HepG2 (cell line): ENCODE results near the gene KIAA2012. TPM values are rescaled to one million over a fixed set of nuclear protein-coding genes. Genes with fewer than 3 reads are reported as not detected.
A peak's percentile ranks its signal among the peaks of the same experiment; 100 is the strongest.

Experiments used
- ATF4 ChIP-seq, 2 experiments: fragments of 450-650 bp in 1 of 2; sonication (generic) in 1 of 2; formaldehyde crosslinking; IDR thresholded peaks; 2 replicates each; pipeline versions ENCODE4 v1.5.0 to v1.8.0; 2020 to 2022; ENCODE audit warnings: mild to moderate bottlenecking in 1 of 2, missing genetic modification reagents in 1 of 2
- GTF3A ChIP-seq: sonication (generic); formaldehyde crosslinking; conservative IDR thresholded peaks from 2 replicates; pipeline ENCODE4 v1.4.0; 2020; ENCODE audit warnings: mild to moderate bottlenecking, missing genetic modification reagents
- MED1 ChIP-seq: sonication (generic); formaldehyde crosslinking; IDR thresholded peaks from 2 replicates; pipeline ENCODE4 v1.4.0; 2020; ENCODE audit warnings: missing genetic modification reagents
- PHF8 ChIP-seq: sonication (generic); formaldehyde crosslinking; IDR thresholded peaks from 2 replicates; pipeline ENCODE4 v1.5.0; 2020; ENCODE audit warnings: missing genetic modification reagents
- POLR2A ChIP-seq, 2 experiments: IDR thresholded peaks; 2 replicates each; pipeline ENCODE4 v1.6.1; 2011; ENCODE audit warnings: low read depth in 2 of 2, low read length in 2 of 2, mild to moderate bottlenecking in 1 of 2, moderate library complexity in 1 of 2; ENCODE audit not compliant: insufficient read depth in 1 of 2
- RCOR2 ChIP-seq: IDR thresholded peaks from 2 replicates; pipeline ENCODE4 v1.6.1; 2016; ENCODE audit warnings: missing biosample characterization, missing genetic modification reagents
- SATB2 ChIP-seq: sonication (generic); formaldehyde crosslinking; IDR thresholded peaks from 2 replicates; pipeline ENCODE4 v1.5.0; 2020; ENCODE audit warnings: missing genetic modification reagents
- SP1 ChIP-seq, 2 experiments: fragments of 450-650 bp in 1 of 2; sonication (generic) in 1 of 2; formaldehyde crosslinking in 1 of 2; IDR thresholded peaks; 2 replicates each; pipeline versions ENCODE4 v1.4.0 to v1.6.1; 2016 to 2020; ENCODE audit warnings: missing genetic modification reagents in 1 of 2
- SRSF4 ChIP-seq: fragments of 200-400 bp; formaldehyde crosslinking; IDR thresholded peaks from one replicate; pipeline ENCODE4 v1.6.1; 2018; ENCODE audit warnings: mild to moderate bottlenecking, low read depth, low read length, moderate library complexity; ENCODE audit not compliant: poor library complexity, severe bottlenecking
- TRIM24 ChIP-seq: sonication (generic); formaldehyde crosslinking; IDR thresholded peaks from 2 replicates; pipeline ENCODE4 v1.8.0; 2022; ENCODE audit warnings: mild to moderate bottlenecking, missing genetic modification reagents
- ZBTB7B ChIP-seq: sonication (generic); formaldehyde crosslinking; IDR thresholded peaks from 2 replicates; pipeline ENCODE4 v1.4.0; 2020; ENCODE audit warnings: missing genetic modification reagents
- ZNF281 ChIP-seq: sonication (generic); formaldehyde crosslinking; IDR thresholded peaks from 2 replicates; pipeline ENCODE4 v1.4.0; 2020; ENCODE audit warnings: missing genetic modification reagents, borderline replicate concordance
- ZNF296 ChIP-seq: sonication (generic); formaldehyde crosslinking; conservative IDR thresholded peaks from 2 replicates; pipeline ENCODE4 v1.5.0; 2020; ENCODE audit warnings: mild to moderate bottlenecking, missing genetic modification reagents
- ZNF503 ChIP-seq: sonication (generic); formaldehyde crosslinking; IDR thresholded peaks from 2 replicates; pipeline ENCODE4 v1.4.0; 2020; ENCODE audit warnings: missing genetic modification reagents
- ZNF607 ChIP-seq: sonication (generic); formaldehyde crosslinking; IDR thresholded peaks from 2 replicates; pipeline ENCODE4 v1.5.1; 2020; ENCODE audit warnings: missing genetic modification reagents, mild to moderate bottlenecking, borderline replicate concordance
- ZXDC ChIP-seq: sonication (generic); formaldehyde crosslinking; IDR thresholded peaks from 2 replicates; pipeline ENCODE4 v1.5.0; 2020; ENCODE audit warnings: mild to moderate bottlenecking, missing genetic modification reagents
- polyA plus RNA-seq, 8 experiments: library from polyadenylated mRNA; depleted of rRNA in 3 of 8; stranded (reverse) in 7 of 8; unstranded in 1 of 8; fragments of >200 nt; fragmentation: Illumina TruSeq in 4 of 8; extraction: Trizol in 4 of 8; gene quantifications; 2 replicates each; pipeline versions ENCODE4 v1.2.1 to v1.2.3, GENCODE V29; 2011 to 2016; ENCODE audit warnings: low read depth in 4 of 8, missing spikeins in 1 of 8, mixed read lengths in 1 of 8; ENCODE audit not compliant: insufficient read depth in 1 of 8
- total RNA-seq, 5 experiments: library from RNA; depleted of rRNA; stranded (reverse); fragments of >200 nt; fragmentation: Illumina TruSeq; extraction: Trizol; gene quantifications; 2 replicates each; pipeline ENCODE4 v1.2.3, GENCODE V29; 2016; ENCODE audit warnings: low read depth in 1 of 5

KIAA2012 gene
- total and polyA plus RNA-seq, 2 of the 13 experiments (the other 11 are each of a cell fraction or from before 2014, with no cell fraction given) = not detected

DNA sequence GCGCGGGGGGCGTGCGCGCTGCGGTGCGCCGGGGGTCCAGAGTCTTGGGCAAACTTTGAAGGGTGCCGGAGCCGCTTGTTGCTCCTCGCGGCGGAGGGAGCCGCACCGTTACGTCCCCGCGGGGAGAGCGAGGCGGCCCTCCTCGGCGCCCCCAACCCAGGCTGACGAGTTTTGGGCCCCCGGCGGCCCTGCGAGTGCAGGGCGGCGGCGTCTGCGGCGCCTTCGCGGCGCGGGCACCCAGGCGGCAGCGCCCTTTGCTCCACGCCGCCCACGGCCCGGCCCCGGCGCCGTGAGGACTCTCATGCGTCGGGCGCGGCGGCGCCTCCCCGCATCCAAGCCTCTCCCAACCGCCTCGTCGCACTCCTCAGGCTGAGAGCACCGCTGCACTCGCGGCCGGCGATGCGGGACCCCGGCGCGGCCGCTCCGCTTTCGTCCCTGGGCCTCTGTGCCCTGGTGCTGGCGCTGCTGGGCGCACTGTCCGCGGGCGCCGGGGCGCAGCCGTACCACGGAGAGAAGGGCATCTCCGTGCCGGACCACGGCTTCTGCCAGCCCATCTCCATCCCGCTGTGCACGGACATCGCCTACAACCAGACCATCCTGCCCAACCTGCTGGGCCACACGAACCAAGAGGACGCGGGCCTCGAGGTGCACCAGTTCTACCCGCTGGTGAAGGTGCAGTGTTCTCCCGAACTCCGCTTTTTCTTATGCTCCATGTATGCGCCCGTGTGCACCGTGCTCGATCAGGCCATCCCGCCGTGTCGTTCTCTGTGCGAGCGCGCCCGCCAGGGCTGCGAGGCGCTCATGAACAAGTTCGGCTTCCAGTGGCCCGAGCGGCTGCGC, 38.6 kb upstream of the KIAA2012 start (continued):
- TF ChIP-seq SRSF4 (no peak), SATB2 (CRISPR knock-in tag) (no peak), POLR2A (IDR thresholded peaks at IDR 0.05; ENCODE audit: insufficient read depth in 1 of 2, low read depth in 2 of 2, low read length in 2 of 2) (no peak), ZNF296 (CRISPR knock-in tag) (no peak), ATF4 (CRISPR knock-in tag; IDR thresholded peaks at IDR 0.05) (no peak), ZNF503 (CRISPR knock-in tag) (no peak), ZNF281 (no peak), GTF3A (CRISPR knock-in tag) (no peak), RCOR2 (CRISPR knock-in tag) (no peak), TRIM24 (CRISPR knock-in tag) (no peak), PHF8 (0 out of 2 replicates have a peak, but pooled peaks have one; percentile 10), SP1 (IDR thresholded peaks at IDR 0.05) (no peak), SP1 (CRISPR knock-in tag; IDR thresholded peaks at IDR 0.05) (no peak), ZNF607 (CRISPR knock-in tag) (no peak; the same call in 1 of the 2 replicates), ZBTB7B (no peak), ZXDC (CRISPR knock-in tag) (0 out of 2 replicates have a peak, but pooled peaks have one; percentile 5), MED1 (CRISPR knock-in tag) (no peak)
